SU-DHL-6 (cell line): ENCODE data around the gene LRGUK.

ENCODE experiments used
- H2AFZ ChIP-seq: fragments of 200-600 bp; sonication (generic); 2 replicates; pipeline ENCODE4 v1.6.1; 2014; ENCODE audit warnings: low read depth, mild to moderate bottlenecking, moderate library complexity, mixed read lengths, antibody characterized with exemption, low read length; ENCODE audit not compliant: severe bottlenecking
- H3F3A ChIP-seq: fragments of 200-600 bp; shearing (Covaris generic); 2 replicates; pipeline ENCODE4 v1.6.0; 2016; ENCODE audit warnings: antibody characterized with exemption, mild to moderate bottlenecking; ENCODE audit not compliant: insufficient read depth
- H3K27ac ChIP-seq: fragments of 200-600 bp; sonication (generic); 2 replicates; pipeline ENCODE4 v1.5.1; 2016; ENCODE audit warnings: low read depth, mild to moderate bottlenecking, low read length, moderate library complexity, mixed read lengths
- H3K27me3 ChIP-seq: fragments of 200-600 bp; sonication (generic), shearing (Covaris generic); 2 replicates; pipeline ENCODE4 v1.6.0; 2014; ENCODE audit warnings: mild to moderate bottlenecking, low read length
- H3K36me3 ChIP-seq: fragments of 200-600 bp; sonication (generic); 2 replicates; pipeline ENCODE4 v1.6.1; 2014; ENCODE audit warnings: mild to moderate bottlenecking, low read length, mixed read lengths
- H3K4me2 ChIP-seq: fragments of 300-600, 200-600 bp; shearing (Covaris generic), sonication (generic); 2 replicates; pipeline ENCODE4 v1.6.0; 2014; ENCODE audit warnings: low read length, low read depth, mild to moderate bottlenecking; ENCODE audit not compliant: poor library complexity, severe bottlenecking
- H3K4me3 ChIP-seq: fragments of 200-600 bp; sonication (generic); 2 replicates; pipeline ENCODE4 v1.5.1; 2014; ENCODE audit warnings: antibody characterized with exemption, low read length, mild to moderate bottlenecking, mixed read lengths; ENCODE audit not compliant: insufficient read depth, poor library complexity, severe bottlenecking
- H3K79me2 ChIP-seq: fragments of 200-600 bp; sonication (generic); 2 replicates; pipeline ENCODE4 v1.6.1; 2014; ENCODE audit warnings: mild to moderate bottlenecking, low read length, moderate library complexity; ENCODE audit not compliant: insufficient read depth
- H3K9ac ChIP-seq: fragments of 200-600 bp; sonication (generic); 2 replicates; pipeline ENCODE4 v1.7.0; 2014; ENCODE audit warnings: mild to moderate bottlenecking, low read length
- H3K9me2 ChIP-seq: fragments of 200-600 bp; sonication (generic); replicated peaks from 2 replicates; pipeline ENCODE4 v1.6.1; 2014; ENCODE audit warnings: low read length; ENCODE audit not compliant: insufficient read depth
- H3K9me3 ChIP-seq: fragments of 200-600 bp; sonication (generic); 2 replicates; pipeline ENCODE4 v1.6.1; 2014; ENCODE audit warnings: low read length, mixed read lengths; ENCODE audit not compliant: insufficient read depth
- H4K20me1 ChIP-seq: fragments of 200-600 bp; sonication (generic); 2 replicates; pipeline ENCODE4 v1.6.1; 2014; ENCODE audit warnings: low read depth, mild to moderate bottlenecking, antibody characterized with exemption, low read length, moderate library complexity, mixed read lengths
- EZH2phosphoT487 ChIP-seq: fragments of 200-600 bp; sonication (generic), shearing (Covaris generic); conservative IDR thresholded peaks from 2 replicates; pipeline ENCODE4 v1.6.1; 2018; ENCODE audit warnings: mild to moderate bottlenecking, antibody characterized with exemption, low read length, moderate library complexity, mixed read lengths
- TF ChIP-seq, protein P1 (sequence below): fragments of 200-600 bp; sonication (generic); IDR thresholded peaks from one replicate; pipeline ENCODE4 v1.5.1; 2017; ENCODE audit warnings: antibody characterized with exemption, mild to moderate bottlenecking, low read length, moderate library complexity; ENCODE audit not compliant: insufficient read depth, poor library complexity, severe bottlenecking

Gene LRGUK

DNA sequence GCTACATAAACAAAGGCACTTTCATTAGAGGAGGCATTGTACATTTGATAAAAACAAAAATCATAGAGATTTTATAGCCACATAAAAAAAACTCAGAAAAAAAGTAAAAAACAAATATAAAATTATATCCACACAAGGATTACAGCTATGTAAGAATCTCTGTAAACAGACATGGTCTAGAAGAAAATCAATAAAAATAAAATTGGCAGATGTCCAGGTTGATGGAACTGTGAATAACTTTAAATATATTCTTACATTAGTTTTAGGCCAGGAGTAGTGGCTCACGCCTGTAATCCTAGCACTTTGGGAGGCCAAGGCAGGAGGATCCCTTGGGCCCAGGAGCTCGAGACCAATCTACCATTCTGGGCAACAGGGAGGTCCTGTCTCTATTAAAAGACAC is 170.3 kb downstream of the LRGUK start:
- Histone ChIP-seq H3K4me2 (no peak overlapping the region), H4K20me1 (no peaks in the 10 kb centered on the region), H3K27me3 (no peaks in the 10 kb centered on the region), H3K9me3 (no peaks in the 10 kb centered on the region), H3K79me2 (no peaks in the 10 kb centered on the region), H3K9me2 (no peaks in the 10 kb centered on the region), H3K9ac (no peak overlapping the region), H3K27ac (no peak overlapping the region), H2AFZ (no peak overlapping the region), H3K36me3 (peaks cover 7% of the 10 kb centered on the region; the same call in 1 of the 2 replicates), H3F3A (no peaks in the 10 kb centered on the region), H3K4me3 (no peak overlapping the region)
- TF ChIP-seq, protein P1, sequence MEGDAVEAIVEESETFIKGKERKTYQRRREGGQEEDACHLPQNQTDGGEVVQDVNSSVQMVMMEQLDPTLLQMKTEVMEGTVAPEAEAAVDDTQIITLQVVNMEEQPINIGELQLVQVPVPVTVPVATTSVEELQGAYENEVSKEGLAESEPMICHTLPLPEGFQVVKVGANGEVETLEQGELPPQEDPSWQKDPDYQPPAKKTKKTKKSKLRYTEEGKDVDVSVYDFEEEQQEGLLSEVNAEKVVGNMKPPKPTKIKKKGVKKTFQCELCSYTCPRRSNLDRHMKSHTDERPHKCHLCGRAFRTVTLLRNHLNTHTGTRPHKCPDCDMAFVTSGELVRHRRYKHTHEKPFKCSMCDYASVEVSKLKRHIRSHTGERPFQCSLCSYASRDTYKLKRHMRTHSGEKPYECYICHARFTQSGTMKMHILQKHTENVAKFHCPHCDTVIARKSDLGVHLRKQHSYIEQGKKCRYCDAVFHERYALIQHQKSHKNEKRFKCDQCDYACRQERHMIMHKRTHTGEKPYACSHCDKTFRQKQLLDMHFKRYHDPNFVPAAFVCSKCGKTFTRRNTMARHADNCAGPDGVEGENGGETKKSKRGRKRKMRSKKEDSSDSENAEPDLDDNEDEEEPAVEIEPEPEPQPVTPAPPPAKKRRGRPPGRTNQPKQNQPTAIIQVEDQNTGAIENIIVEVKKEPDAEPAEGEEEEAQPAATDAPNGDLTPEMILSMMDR, result no peak
- TF ChIP-seq EZH2phosphoT487, result no peak

DNA sequence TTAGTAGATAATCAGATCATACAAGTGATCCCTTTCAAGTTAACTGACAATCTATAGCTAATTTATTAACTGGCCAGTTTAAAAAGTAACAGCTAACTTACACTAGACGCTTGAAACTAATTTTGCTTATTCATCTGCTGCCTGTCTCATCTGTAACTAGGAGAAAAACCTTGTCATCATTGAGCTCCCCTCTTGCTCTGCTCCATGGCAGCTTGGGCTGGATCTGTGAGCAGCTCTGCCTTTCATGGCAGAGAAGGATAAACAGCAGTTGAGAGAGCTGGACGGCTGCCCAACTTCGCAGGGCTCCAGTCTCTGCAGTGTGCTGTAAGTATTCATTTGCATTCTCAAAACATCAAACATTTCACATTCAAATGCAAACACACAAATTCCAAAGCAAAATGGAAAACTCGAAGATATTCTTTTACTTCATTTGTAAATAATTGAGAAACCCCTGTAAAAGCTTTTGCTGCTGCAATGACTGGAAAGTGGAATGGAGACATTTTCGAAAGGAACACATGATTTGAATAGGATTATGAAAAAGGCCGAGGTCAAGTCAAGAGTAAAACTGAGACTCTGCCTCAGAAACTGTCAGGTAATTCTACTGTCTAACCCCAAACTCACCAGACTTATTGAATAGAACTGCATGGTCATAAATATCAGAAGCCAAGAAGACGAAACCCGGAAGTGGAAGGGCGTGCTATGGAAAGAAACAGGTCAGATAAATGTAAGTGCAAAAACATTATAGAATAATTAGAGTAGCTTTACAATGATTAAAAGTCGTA is 172.0 kb downstream of the LRGUK start:
- Histone ChIP-seq H3K4me2 (no peak overlapping the region), H3K4me3 (no peak overlapping the region), H3K9me2 (no peaks in the 10 kb centered on the region), H2AFZ (no peak overlapping the region), H3K36me3 (peaks cover 7% of the 10 kb centered on the region; the same call in 1 of the 2 replicates), H3K27ac (no peak overlapping the region), H3K27me3 (no peaks in the 10 kb centered on the region), H3K9me3 (no peaks in the 10 kb centered on the region), H3F3A (no peaks in the 10 kb centered on the region), H3K9ac (no peak overlapping the region), H4K20me1 (no peaks in the 10 kb centered on the region), H3K79me2 (no peaks in the 10 kb centered on the region)
- no peak for TF ChIP-seq EZH2phosphoT487
- TF ChIP-seq, protein P1, result no peak

- no peaks in the 10 kb centered on the region for H3F3A ChIP-seq
- H3K27ac ChIP-seq, result no peak overlapping the region
- no peak overlapping the region for H3K4me2 ChIP-seq
- no peaks in the 10 kb centered on the region for H4K20me1 ChIP-seq
- H3K36me3 ChIP-seq, result peaks cover 12% of the 10 kb centered on the region; the same call in 1 of the 2 replicates
- H3K27me3 ChIP-seq, result no peaks in the 10 kb centered on the region
- no peak overlapping the region for H3K4me3 ChIP-seq
- no peak for TF ChIP-seq EZH2phosphoT487
- TF ChIP-seq, protein P1, result no peak
- no peaks in the 10 kb centered on the region for H3K9me2 ChIP-seq
- no peaks in the 10 kb centered on the region for H3K79me2 ChIP-seq
- H3K9ac ChIP-seq, result no peak overlapping the region
- H2AFZ ChIP-seq, result no peak overlapping the region
- H3K9me3 ChIP-seq, result no peaks in the 10 kb centered on the region
These were observed 173.8 kb downstream of the LRGUK start for GRCh38 chr7:134300988-134301387.
